ENCODE measurements around the gene KCTD20.

KCTD20 gene

GRCh38 chr6:36436466-36436865, 6.3 kb upstream of the KCTD20 start:
- Histone ChIP-seq H3K36me3 (ENCODE audit: low read length) (no peaks in the 10 kb centered on the region), H3K9me2 (replicated peaks; ENCODE audit: insufficient read depth, low read length) (no peaks in the 10 kb centered on the region), H3K4me3 (ENCODE audit: insufficient read depth, low read length, poor library complexity, severe bottlenecking) (no peak overlapping the region), H2AFZ (ENCODE audit: low read depth, low read length, severe bottlenecking) (no peak overlapping the region), H3K9me3 (ENCODE audit: insufficient read depth, low read length) (no peaks in the 10 kb centered on the region), H3K79me2 (ENCODE audit: insufficient read depth, low read length) (no peaks in the 10 kb centered on the region), H4K20me1 (ENCODE audit: low read depth, low read length) (no peaks in the 10 kb centered on the region), H3K27ac (ENCODE audit: low read depth, low read length) (no peak overlapping the region), H3K4me2 (ENCODE audit: low read depth, low read length, poor library complexity, severe bottlenecking) (no peak overlapping the region), H3K27me3 (ENCODE audit: low read length) (no peaks in the 10 kb centered on the region), H3K9ac (ENCODE audit: low read length) (no peak overlapping the region), H3F3A (ENCODE audit: insufficient read depth) (peaks cover 12% of the 10 kb centered on the region)
- TF ChIP-seq EZH2phosphoT487 (conservative IDR thresholded peaks at IDR 0.05; ENCODE audit: low read length) (no peak), CTCF (IDR thresholded peaks at IDR 0.05; ENCODE audit: insufficient read depth, low read length, poor library complexity, severe bottlenecking) (no peak)

- peaks cover 43% of the 10 kb centered on the region for H3K79me2 ChIP-seq (ENCODE audit: insufficient read depth, low read length)
- TF ChIP-seq EZH2phosphoT487 (conservative IDR thresholded peaks at IDR 0.05; ENCODE audit: low read length): no peak
- TF ChIP-seq CTCF (IDR thresholded peaks at IDR 0.05; ENCODE audit: insufficient read depth, low read length, poor library complexity, severe bottlenecking): no peak
- no peaks in the 10 kb centered on the region for H3K9me2 ChIP-seq (replicated peaks; ENCODE audit: insufficient read depth, low read length)
- no peaks in the 10 kb centered on the region for H3K27me3 ChIP-seq (ENCODE audit: low read length)
- H3K36me3 ChIP-seq (ENCODE audit: low read length): peaks cover 6% of the 10 kb centered on the region; the same call in 1 of the 2 replicates
- peak overlapping the region; percentile 89 for H3K4me2 ChIP-seq (ENCODE audit: low read depth, low read length, poor library complexity, severe bottlenecking)
- no peaks in the 10 kb centered on the region for H3K9me3 ChIP-seq (ENCODE audit: insufficient read depth, low read length)
- H3K27ac ChIP-seq (ENCODE audit: low read depth, low read length): peak overlapping the region; percentile 36
- no peaks in the 10 kb centered on the region for H4K20me1 ChIP-seq (ENCODE audit: low read depth, low read length)
- H3F3A ChIP-seq (ENCODE audit: insufficient read depth): peaks cover 26% of the 10 kb centered on the region
- peak overlapping the region; percentile 94 for H3K9ac ChIP-seq (ENCODE audit: low read length)
- peak overlapping the region; percentile 87 for H3K4me3 ChIP-seq (ENCODE audit: insufficient read depth, low read length, poor library complexity, severe bottlenecking)
- H2AFZ ChIP-seq (ENCODE audit: low read depth, low read length, severe bottlenecking): peak overlapping the region; percentile 64
Observed at GRCh38 chr6:36441307-36441894, 1.4 kb upstream of the KCTD20 start.

GRCh38 chr6:36442103-36442670, 613 bp upstream of the KCTD20 start:
- Histone ChIP-seq H3K79me2 (ENCODE audit: insufficient read depth, low read length) (peaks cover 51% of the 10 kb centered on the region), H3K27ac (ENCODE audit: low read depth, low read length) (peak overlapping the region; percentile 81), H3F3A (ENCODE audit: insufficient read depth) (peaks cover 26% of the 10 kb centered on the region), H3K4me2 (ENCODE audit: low read depth, low read length, poor library complexity, severe bottlenecking) (peak overlapping the region; percentile 89), H3K9me3 (ENCODE audit: insufficient read depth, low read length) (no peaks in the 10 kb centered on the region), H3K36me3 (ENCODE audit: low read length) (peaks cover 14% of the 10 kb centered on the region; the same call in 1 of the 2 replicates), H2AFZ (ENCODE audit: low read depth, low read length, severe bottlenecking) (peak overlapping the region; percentile 55), H3K4me3 (ENCODE audit: insufficient read depth, low read length, poor library complexity, severe bottlenecking) (peak overlapping the region; percentile 87), H4K20me1 (ENCODE audit: low read depth, low read length) (no peaks in the 10 kb centered on the region), H3K9ac (ENCODE audit: low read length) (peak overlapping the region; percentile 94), H3K9me2 (replicated peaks; ENCODE audit: insufficient read depth, low read length) (no peaks in the 10 kb centered on the region), H3K27me3 (ENCODE audit: low read length) (no peaks in the 10 kb centered on the region)
- TF ChIP-seq EZH2phosphoT487 (conservative IDR thresholded peaks at IDR 0.05; ENCODE audit: low read length) (no peak), CTCF (IDR thresholded peaks at IDR 0.05; ENCODE audit: insufficient read depth, low read length, poor library complexity, severe bottlenecking) (no peak)

Data from SU-DHL-6 (cell line).